GM18505 (cell line): ENCODE measurements around the gene ZBTB20.

Experiments
- ATAC-seq: cut with Tn5 transposase; IDR thresholded peaks from one replicate; pipeline ENCODE4 v1.9.1; 2021; ENCODE audit not compliant: unreplicated experiment
- POLR2A ChIP-seq: IDR thresholded peaks from 4 replicates; pipeline ENCODE4 v1.6.1; 2011; ENCODE audit warnings: borderline replicate concordance; ENCODE audit not compliant: insufficient read depth, insufficient read length; ENCODE audit errors: extremely low read depth

Gene ZBTB20

DNA sequence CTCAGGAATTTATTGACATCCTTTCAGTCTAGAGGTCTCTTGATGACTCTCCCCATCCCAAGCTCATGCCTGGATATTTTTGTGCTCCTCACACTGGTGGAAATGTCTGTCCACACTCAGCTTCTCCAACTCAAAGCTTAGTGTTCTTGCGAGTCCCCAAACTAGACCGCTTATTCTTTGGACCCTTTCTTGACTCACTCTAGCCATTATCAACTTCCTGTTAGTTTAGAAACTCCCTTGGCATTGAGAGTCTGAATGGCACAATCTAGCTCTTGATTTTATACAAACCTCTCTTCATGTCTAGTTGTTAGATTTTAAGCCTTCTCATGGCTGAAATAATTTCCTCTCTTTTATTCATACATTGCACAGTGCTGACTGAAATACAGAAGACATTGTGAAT lies 833.7 kb downstream of the ZBTB20 start:
- no peak for ATAC-seq
- TF ChIP-seq POLR2A = no peak

DNA sequence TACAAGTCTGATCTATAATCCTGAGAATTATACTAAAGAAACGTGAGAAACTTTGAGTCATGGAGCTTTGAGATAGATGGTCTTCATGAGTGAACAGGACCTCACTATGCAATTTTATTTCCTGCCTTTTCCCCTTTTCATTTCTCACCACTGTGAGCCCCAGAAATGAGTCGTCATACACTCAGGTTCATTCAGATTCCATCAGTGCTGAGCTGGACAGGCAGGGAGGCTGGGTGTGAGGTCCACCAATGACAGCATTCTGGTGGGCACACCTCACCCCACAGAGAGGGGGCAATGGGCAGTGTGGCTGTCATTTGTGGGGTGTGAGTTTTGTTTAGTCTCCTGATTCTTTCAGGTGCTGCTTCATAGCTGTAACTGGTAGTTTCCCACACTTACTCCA lies 836.4 kb downstream of the ZBTB20 start:
- ATAC-seq = no peak
- no peak for TF ChIP-seq POLR2A

DNA sequence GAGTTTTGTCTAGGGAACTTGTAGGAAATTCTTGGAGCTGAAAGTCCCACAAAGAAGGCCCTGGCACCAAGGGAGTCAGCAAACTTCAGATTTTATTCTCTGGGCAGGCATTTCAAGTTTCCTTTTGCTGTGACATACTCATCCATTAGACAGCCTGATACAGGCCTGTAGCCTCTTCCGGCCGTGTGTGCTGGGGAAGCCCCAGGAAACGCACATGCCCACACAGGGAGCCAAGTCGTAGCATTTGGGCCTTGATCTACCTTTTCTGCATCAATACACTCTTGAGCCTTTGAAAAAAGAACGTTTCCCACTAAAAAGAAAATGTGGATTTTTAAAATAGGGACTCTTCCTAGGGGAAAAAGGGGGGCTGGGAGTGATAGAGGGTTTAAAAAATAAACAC lies 838.3 kb downstream of the ZBTB20 start:
- ATAC-seq = peak; percentile 76
- peak; percentile 32 for TF ChIP-seq POLR2A

DNA sequence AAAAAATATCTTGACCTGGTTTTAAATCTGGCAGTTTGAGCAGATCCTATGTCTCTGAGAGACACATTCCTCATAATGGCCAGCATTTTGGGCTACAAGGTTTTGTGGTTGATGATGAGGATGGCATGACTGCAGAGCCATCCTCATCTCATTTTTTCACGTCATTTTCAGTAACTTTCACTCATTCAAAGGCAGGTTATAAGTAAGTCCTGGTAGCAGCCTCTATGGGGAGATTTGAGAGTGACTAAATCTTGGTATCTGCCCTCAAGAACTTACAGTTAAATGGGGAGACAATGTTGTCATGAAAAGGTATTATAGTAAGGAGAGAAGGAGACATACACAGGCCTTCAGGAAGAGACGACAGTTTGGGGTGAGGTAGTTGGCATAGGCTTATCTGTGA lies 838.7 kb downstream of the ZBTB20 start:
- ATAC-seq = no peak
- TF ChIP-seq POLR2A = no peak

DNA sequence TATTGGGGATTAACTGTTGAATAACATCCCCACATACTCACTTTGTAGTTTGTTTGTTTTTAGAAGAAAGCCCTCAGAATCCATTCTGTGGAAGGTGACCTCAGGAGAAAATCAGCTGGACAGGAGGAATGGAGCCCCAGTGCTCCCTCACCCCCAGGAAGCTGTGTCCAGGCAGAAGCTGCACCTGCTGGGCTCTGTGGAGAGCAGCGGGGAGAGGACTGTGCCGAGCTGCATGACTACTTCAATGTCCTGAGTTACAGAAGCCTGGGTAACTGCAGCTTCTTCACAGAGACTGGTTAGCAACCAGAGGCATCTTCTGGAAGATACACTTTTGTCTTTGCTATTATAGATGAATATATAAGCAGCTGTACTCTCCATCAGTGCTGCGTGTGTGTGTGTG lies 839.3 kb downstream of the ZBTB20 start:
- ATAC-seq = no peak
- peak; percentile 5 for TF ChIP-seq POLR2A

DNA sequence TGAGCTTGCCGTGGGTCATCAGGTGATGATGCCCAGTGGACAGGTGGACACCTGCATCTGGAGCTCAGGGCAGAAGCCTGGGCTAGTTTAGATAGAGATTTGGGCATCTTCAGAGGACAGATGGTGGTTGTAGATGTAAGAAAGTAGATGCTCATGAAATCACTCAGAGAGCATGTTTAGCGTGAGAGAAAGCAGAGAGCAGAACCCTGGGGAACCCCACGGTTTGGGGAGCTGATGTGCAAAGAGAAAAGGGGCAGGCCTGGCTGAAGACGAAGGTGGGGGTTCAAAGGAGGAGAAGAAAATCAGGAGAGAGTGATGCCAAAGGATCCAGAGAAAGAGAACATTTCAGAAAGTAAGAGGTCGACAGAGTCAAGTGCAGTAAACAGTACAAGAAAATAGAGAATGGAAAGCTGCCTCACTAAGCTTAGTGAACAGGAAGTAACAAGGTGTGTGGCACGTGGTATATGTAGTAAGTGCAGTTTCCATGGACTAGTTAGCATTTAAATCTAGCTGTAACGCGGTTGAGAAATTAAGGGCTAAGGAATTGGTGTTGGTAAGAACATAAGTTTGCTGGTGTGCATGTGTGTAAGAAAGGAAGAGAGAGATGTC lies 839.8 kb downstream of the ZBTB20 start:
- no peak for TF ChIP-seq POLR2A
- ATAC-seq = no peak

DNA sequence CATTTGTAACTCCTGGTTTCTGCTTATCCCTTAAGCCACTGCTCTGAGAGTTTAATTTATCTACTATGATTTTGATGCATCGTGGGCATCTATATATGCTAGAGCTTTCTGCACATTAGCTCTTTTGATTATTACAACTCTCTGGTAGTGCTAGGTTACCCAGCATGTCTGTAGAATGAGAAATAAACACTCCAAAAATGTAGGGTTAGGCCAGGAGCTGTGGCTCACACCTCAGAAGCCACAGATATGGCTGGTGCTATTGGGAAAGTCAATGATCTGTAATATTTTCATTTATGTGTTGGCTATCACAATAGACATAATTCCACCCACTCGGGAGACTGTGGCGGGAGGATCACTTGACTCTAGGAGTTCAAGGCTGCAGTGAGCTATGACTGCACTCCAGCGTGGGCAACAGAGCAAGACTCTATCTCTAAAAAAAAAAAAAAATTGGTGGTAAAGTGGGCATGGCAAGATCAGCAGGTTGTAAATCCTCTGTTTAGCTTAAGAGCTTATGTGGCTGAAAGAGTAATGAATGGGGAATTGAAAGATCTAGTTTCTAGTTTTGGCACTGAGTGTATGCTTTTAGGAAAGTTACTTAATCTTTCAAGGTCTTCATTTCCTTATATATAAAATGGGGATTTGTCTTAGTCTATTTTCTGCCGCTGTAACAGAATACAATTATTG lies 847.0 kb downstream of the ZBTB20 start:
- no peak for TF ChIP-seq POLR2A
- ATAC-seq = no peak

DNA sequence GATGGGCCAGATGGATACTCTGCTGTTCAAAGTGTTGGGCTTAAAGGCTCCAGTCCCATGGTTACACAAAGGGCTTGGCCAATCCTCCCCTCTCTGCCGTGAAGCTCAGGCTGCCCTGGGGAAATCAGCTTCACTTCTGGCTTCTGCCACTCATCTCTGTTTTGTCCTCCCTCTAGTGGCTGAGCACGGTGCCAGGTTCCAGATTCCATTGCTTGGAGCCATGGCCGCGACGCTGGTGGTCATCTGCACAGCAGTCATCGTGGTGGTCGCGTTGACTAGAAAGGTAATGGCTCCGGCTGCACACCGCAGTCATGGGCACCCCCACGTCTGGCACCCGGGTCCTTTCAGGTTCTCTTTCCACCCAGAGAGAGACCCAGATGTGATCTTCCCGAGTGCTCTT lies 847.7 kb downstream of the ZBTB20 start:
- no peak for ATAC-seq
- TF ChIP-seq POLR2A = no peak

DNA sequence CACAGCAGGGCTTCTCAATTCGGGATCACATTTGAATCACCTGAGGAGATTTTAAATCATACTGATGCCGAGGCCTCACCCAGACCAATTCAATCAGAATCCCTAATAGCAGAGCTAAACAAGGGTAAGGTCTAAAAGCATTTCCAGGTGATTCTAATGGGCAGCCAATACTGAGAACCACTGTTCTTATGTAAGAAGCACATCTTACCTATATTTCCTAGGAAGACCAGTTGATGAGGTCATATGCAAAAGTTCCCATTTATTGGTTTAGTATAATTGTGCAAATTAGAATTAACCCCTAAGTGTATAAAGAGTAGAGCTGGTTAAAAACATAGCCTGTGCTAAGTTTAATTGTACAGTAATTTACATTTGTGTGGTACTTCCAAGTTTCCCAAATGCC lies 851.1 kb downstream of the ZBTB20 start:
- no peak for ATAC-seq
- no peak for TF ChIP-seq POLR2A

DNA sequence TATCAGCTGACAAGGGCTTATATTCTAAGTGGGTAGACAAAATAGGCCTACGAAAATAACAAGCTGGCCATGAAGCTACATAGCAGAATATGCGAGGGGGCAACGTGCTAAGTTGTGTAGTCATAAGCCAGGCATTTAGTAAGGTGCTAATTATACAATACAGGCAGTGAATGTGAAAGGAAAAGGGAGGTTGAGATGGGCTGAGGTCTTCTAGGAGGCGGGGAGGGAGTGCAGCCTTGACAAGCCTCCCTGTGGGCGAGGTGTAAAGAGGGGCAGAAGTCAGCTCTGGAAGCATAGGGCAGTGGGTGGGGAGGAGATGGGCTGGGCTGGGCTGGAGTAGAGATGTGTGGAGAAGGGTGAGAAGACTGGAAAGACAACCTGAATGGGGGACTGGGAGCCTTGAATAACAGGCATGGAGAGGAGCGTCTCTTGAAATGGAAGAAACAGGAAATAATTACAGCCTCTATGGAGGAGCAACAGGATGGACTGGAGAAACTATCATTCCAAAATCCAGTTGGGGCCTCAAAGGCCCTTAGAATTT lies 852.1 kb downstream of the ZBTB20 start:
- ATAC-seq = no peak
- TF ChIP-seq POLR2A = no peak

DNA sequence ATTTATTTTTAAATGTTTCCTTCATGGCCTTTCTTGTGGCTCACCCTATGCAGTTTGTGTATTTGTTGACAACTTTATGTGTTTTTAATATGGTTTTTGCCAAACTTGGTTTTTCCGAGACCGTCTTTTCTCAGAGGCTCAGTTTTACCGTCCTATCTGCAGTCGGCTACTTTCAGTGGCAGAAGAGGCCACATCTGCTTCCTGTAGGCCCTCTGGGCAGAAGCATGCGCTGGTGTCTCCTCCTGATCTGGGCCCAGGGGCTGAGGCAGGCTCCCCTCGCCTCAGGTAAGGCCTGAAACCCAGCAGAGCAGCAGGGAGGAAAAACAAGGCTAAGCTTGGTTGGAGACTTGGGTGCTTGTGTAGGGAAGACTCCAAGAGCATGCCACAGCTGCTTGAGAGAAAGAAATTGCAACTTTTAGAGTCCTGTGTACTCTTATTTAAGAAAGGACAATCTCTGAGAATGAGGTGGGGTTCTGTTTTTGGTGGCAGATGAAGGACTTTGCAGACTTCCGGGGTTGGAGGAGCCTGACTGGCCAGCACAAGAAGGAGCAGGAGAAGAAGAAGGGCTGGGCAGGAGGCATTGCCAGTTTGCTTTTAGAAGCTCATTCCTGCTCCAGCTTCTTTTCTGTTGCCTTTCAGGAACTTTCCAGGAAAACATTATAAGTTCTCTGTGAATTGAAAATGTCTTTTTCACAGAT lies 853.1 kb downstream of the ZBTB20 start, which contains the start of gene TIGIT:
TIGIT (plus strand) TSS at position 191 of the 698 bp plus-strand sequence; CDS start at position 225, 34 bp downstream.
- TF ChIP-seq POLR2A = no peak
- no peak for ATAC-seq

DNA sequence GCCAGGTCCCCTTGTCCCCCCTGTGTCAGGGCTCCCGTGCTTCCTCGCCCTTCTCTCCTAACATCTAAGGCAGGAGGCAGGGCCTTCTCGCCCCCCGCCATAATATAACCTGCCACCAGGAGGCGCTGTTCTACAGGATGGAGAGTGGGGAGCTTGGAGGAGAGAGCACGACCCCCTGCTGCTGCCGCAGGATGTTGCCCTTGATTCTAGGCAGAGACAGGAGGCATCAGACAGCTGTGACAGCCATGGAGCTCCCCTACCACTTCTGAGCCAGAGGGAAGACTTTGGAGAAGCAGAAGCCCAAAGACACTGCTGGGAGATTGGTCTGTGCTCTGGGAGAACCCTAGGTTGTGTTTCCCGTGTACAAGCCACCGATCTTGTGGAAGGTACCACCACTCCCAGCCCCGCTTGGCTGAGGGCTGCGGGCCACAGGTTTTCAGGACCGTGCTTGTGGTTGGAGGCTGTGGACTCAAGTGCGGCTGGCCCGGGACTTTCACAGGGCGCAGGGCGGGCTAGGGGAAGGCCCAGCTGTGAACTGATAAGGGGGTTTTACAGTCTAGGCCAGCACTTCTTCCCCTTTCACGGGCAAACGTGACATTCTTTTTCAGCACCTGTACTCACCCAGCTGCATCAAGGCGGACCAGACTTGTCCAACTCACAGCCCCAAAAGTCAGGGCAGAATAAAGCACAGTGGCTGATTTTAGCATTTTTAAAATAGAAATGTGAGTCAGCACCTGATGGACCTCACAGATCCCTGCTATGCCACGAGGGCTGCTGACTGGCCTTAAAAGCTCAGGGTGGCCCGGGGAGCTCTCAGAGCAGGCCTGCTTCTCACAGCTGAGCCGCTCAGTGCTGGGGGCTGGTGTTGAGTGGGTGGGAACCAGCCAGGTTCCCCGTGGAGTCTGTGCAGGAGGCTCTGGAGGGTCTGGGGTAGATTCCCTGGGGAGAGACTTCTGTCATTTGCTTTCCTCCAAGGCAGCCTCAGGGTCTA lies 855.9 kb downstream of the ZBTB20 start:
- TF ChIP-seq POLR2A = peak; percentile 26
- peak; percentile 87 for ATAC-seq
